K562 (cell line): ENCODE results near the gene SUCNR1. TPM values are rescaled to one million over a fixed set of nuclear protein-coding genes. Genes with fewer than 3 reads are reported as not detected.
A peak's percentile ranks its signal among the peaks of the same experiment; 100 is the strongest.

Experiments
- ATAC-seq: fragments of 200-7000 bp; cut with Tn5 transposase; 3 replicates; pipeline ENCODE4 v1.9.1; 2020; ENCODE audit warnings: moderate library complexity
- BruUV-seq: library from RNA; stranded (reverse); fragments of 400-500 nt; replicated peaks from 2 replicates; lab custom pipeline; 2021; lab: Mats Ljungman, UMichigan
- CTCF ChIA-PET: fragments of 300-600 bp; formaldehyde crosslinking; extraction: SDS; loops from one replicate; lab custom pipeline; 2021; ENCODE audit warnings: low intra/inter-chr PET ratio; lab: Yijun Ruan, JAX
- POLR2A ChIA-PET: fragments of 300-600, 350-650 bp; sonication (Branson Sonifier 250); formaldehyde crosslinking; extraction: SDS; loops from one replicate; lab custom pipeline; 2021; ENCODE audit warnings: antibody characterized with exemption, inconsistent platforms; lab: Yijun Ruan, JAX
- DNase-seq, 4 experiments: peaks; one replicate each; pipeline versions ENCODE4 v3.0.0 to v3.0.0-alpha.2; 2011 to 2018; ENCODE audit warnings: low spot score in 3 of 4, mixed read lengths in 3 of 4; ENCODE audit errors: extremely low read depth in 1 of 4
- FAIRE-seq: peaks from 2 replicates; lab custom pipeline; 2011; peaks lifted over from hg19 to GRCh38; lab: Jason Lieb, UNC
- H2AFZ ChIP-seq: 2 replicates; pipeline ENCODE4 v1.6.0; 2011; ENCODE audit warnings: low read depth, low read length, control low read depth, inconsistent platforms
- H3K27ac ChIP-seq: fragments of 200-600 bp; 3 replicates; pipeline ENCODE4 v1.8.0; 2011; ENCODE audit warnings: low read depth, mild to moderate bottlenecking, control low read depth, inconsistent platforms, low read length, moderate library complexity, mixed read lengths; ENCODE audit errors: extremely low read depth
- H3K27me3 ChIP-seq, 2 experiments: fragments of 300-600 bp in 1 of 2; 2 replicates in 1 of 2; 3 replicates in 1 of 2; pipeline versions ENCODE4 v1.6.0 to v1.8.0; 2011; ENCODE audit warnings: inconsistent platforms in 2 of 2, low read length in 2 of 2, mild to moderate bottlenecking in 1 of 2, mixed read lengths in 1 of 2, moderate library complexity in 1 of 2; ENCODE audit not compliant: control insufficient read depth in 2 of 2, insufficient read depth in 2 of 2
- H3K36me3 ChIP-seq: fragments of 300-600 bp; 3 replicates; pipeline ENCODE4 v1.8.0; 2011; ENCODE audit warnings: mild to moderate bottlenecking, low read length, inconsistent platforms; ENCODE audit not compliant: control insufficient read depth, insufficient read depth
- H3K4me1 ChIP-seq, 2 experiments: fragments of 200-600 bp in 1 of 2; replicated peaks in 1 of 2; 2 replicates in 1 of 2; 3 replicates in 1 of 2; pipeline versions ENCODE4 v1.5.1 to v1.8.0; 2011; ENCODE audit warnings: inconsistent platforms in 2 of 2, low read length in 2 of 2, mild to moderate bottlenecking in 1 of 2, mixed read lengths in 1 of 2, moderate library complexity in 1 of 2; ENCODE audit not compliant: control insufficient read depth in 2 of 2, insufficient read depth in 2 of 2
- H3K4me2 ChIP-seq: 2 replicates; pipeline ENCODE4 v1.6.1; 2011; ENCODE audit warnings: low read length, control low read depth, inconsistent platforms, mixed read lengths; ENCODE audit not compliant: insufficient read depth
- H3K4me3 ChIP-seq: fragments of 200-600 bp; sonication (generic), shearing (Covaris generic); 2 replicates; pipeline ENCODE4 v1.5.1; 2016; ENCODE audit warnings: control low read depth, inconsistent platforms
- H3K79me2 ChIP-seq: fragments of 200-600 bp; 3 replicates; pipeline ENCODE4 v1.8.0; 2011; ENCODE audit warnings: low read length, inconsistent platforms; ENCODE audit not compliant: control insufficient read depth, insufficient read depth
- H3K9ac ChIP-seq, 2 experiments: 2 replicates each; pipeline versions ENCODE4 v1.6.0 to v1.6.1; 2011; ENCODE audit warnings: low read depth in 2 of 2, low read length in 2 of 2, control low read depth in 1 of 2, inconsistent platforms in 1 of 2, mild to moderate bottlenecking in 1 of 2, mixed read lengths in 1 of 2; ENCODE audit not compliant: insufficient read depth in 1 of 2
- H3K9me1 ChIP-seq: one replicate; pipeline ENCODE4 v1.6.0; 2011; ENCODE audit warnings: inconsistent platforms, mild to moderate bottlenecking, low read length, moderate library complexity; ENCODE audit not compliant: control insufficient read depth, insufficient read depth
- H3K9me3 ChIP-seq: replicated peaks from 2 replicates; pipeline ENCODE4 v1.5.1; 2011; ENCODE audit warnings: low read depth, low read length, inconsistent platforms; ENCODE audit not compliant: control insufficient read depth, insufficient read depth
- H4K20me1 ChIP-seq: replicated peaks from 2 replicates; pipeline ENCODE4 v1.6.1; 2011; ENCODE audit warnings: low read length, inconsistent platforms, mixed read lengths; ENCODE audit not compliant: control insufficient read depth, insufficient read depth
- DMBX1 ChIP-seq: fragments of 250-450 bp; sonication (Bioruptor Pico); IDR thresholded peaks from 2 replicates; pipeline ENCODE4 v1.8.0; 2022; ENCODE audit warnings: inconsistent platforms, mild to moderate bottlenecking, moderate library complexity, borderline replicate concordance
- YY1 ChIP-seq, 3 experiments: IDR thresholded peaks; 2 replicates each; pipeline ENCODE4 v1.6.1; 2011; ENCODE audit warnings: low read length in 2 of 3, mild to moderate bottlenecking in 2 of 3, moderate library complexity in 2 of 3, borderline replicate concordance in 1 of 3, control low read depth in 1 of 3, low read depth in 1 of 3; ENCODE audit not compliant: insufficient read depth in 3 of 3, insufficient replicate concordance in 2 of 3, control insufficient read depth in 1 of 3, insufficient read length in 1 of 3; ENCODE audit errors: extremely low read depth in 1 of 3
- in situ Hi-C: fragments of 300-500 bp; cut with MboI; formaldehyde crosslinking; loops from 4 replicates; pipeline ENCODE4 v1.15.0; 2018; ENCODE audit warnings: inconsistent platforms, mixed read lengths
- intact Hi-C: fragments of 100-400 bp; cut with micrococcal nuclease; formaldehyde crosslinking; loops from 2 replicates; pipeline ENCODE4 v1.14.2; 2022
- polyA plus RNA-seq, 8 experiments: library from polyadenylated mRNA; depleted of rRNA in 4 of 8; stranded (reverse) in 5 of 8; unstranded in 3 of 8; fragments of >200 nt; fragmentation: Nextera tagmentation in 2 of 8; fragmentation: Illumina TruSeq in 1 of 8; extraction: Ambion mirVana in 2 of 8; extraction: Trizol in 1 of 8; gene quantifications; 2 replicates each; pipeline versions ENCODE4 v1.2.1 to v1.2.3, GENCODE V29; 2011 to 2014; ENCODE audit warnings: inconsistent platforms in 1 of 8, missing spikeins in 1 of 8
- total RNA-seq, 7 experiments: library from RNA; depleted of rRNA in 6 of 7; stranded (reverse); fragments of >200 nt in 6 of 7; fragmentation: Illumina TruSeq in 2 of 7; extraction: Trizol in 2 of 7; gene quantifications; 2 replicates each; pipeline versions ENCODE4 v1.2.1 to v1.2.3, GENCODE V29; 2011 to 2021; ENCODE audit warnings: low replicate concordance in 1 of 7
- TF ChIP-seq, protein P1 (sequence below): sonication (generic); formaldehyde crosslinking; IDR thresholded peaks from 2 replicates; pipeline ENCODE4 v1.8.1; 2022; ENCODE audit warnings: missing genetic modification reagents

The SUCNR1 gene
- total and polyA plus RNA-seq, 9 of the 15 experiments (the other 6 are each of a cell fraction or from before 2014, with no cell fraction given): 0.04 to 0.54 (median 0.13) TPM

DNA sequence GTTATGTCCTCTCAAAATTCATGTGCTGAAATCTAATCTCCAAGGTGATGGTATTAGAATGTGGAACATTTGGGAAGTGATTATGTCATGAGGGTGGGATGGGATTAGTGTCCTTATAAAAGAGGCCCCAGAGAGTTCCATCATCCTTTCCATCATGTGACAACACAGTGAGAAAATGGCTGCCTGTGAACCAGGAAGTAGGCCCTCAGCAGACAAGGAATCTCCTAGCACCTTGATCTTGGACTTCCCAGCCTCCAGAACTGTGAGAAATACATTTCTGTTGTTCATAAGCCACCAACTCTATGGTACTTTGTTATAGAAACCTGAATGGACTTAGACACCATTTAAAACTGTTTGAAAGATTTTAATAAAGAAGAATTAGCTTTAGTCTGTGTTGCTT, 20.8 kb downstream of the SUCNR1 start:
- Histone ChIP-seq H3K4me1 (peaks cover 0 to 5% of the 10 kb centered on the region in 2 experiments; a peak in 3 of 5 replicates), H3K27me3 (no peaks in the 10 kb centered on the region), H3K9ac (no peak overlapping the region), H3K9me1 (no peaks in the 10 kb centered on the region), H2AFZ (peak overlapping the region; percentile 75), H3K27ac (no peak overlapping the region), H3K79me2 (no peaks in the 10 kb centered on the region), H3K4me2 (no peak overlapping the region), H3K9me3 (no peaks in the 10 kb centered on the region), H3K36me3 (no peaks in the 10 kb centered on the region), H4K20me1 (no peaks in the 10 kb centered on the region), H3K4me3 (no peak overlapping the region)
- ATAC-seq (no peak), DNase-seq (no peak), FAIRE-seq (no peak)
- TF ChIP-seq DMBX1: peak; percentile 19; the same call in 1 of the 2 replicates
- TF ChIP-seq, protein P1, sequence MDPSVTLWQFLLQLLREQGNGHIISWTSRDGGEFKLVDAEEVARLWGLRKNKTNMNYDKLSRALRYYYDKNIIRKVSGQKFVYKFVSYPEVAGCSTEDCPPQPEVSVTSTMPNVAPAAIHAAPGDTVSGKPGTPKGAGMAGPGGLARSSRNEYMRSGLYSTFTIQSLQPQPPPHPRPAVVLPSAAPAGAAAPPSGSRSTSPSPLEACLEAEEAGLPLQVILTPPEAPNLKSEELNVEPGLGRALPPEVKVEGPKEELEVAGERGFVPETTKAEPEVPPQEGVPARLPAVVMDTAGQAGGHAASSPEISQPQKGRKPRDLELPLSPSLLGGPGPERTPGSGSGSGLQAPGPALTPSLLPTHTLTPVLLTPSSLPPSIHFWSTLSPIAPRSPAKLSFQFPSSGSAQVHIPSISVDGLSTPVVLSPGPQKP (CRISPR knock-in tag): no peak
- peak in 1 of 3 experiments; percentile 78 for TF ChIP-seq YY1 (IDR thresholded peaks at IDR 0.05; ENCODE audit: borderline replicate concordance in 1 of 3, control insufficient read depth in 1 of 3, extremely low read depth in 1 of 3, insufficient read depth in 3 of 3, insufficient read length in 1 of 3, insufficient replicate concordance in 2 of 3, low read depth in 1 of 3, low read length in 2 of 3)
- in situ Hi-C loops: no loop called here
- CTCF ChIA-PET: no interaction called here
- POLR2A ChIA-PET: no interaction called here
- intact Hi-C loops: no loop called here
- BruUV-seq: no TSS peak
